ENCODE measurements around the gene SDC1. TPM values are rescaled to one million over a fixed set of nuclear protein-coding genes. Genes with fewer than 3 reads are reported as not detected.
A peak's percentile ranks its signal among the peaks of the same experiment; 100 is the strongest.

Gene SDC1
- polyA plus RNA-seq, 1 experiment: 42.0 TPM

DNA sequence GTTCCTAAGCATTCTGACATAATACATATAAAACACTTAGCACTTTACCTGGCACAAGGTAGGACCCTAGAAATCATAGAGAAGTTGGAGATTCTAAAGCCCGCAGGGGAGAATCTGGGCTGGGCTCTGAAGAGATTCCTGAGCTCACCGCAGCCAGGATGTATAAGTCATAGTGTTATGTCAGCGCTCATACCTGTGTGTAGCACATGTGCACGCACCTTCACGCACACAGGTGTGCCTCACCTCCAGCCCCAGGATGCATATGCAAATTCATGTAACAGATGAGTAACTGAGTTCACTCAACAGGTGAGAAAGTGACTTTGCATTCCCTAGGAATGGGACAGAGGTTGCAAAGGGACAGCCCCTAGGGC, 7.9 kb upstream of the SDC1 start:
- TF ChIP-seq, protein P1, sequence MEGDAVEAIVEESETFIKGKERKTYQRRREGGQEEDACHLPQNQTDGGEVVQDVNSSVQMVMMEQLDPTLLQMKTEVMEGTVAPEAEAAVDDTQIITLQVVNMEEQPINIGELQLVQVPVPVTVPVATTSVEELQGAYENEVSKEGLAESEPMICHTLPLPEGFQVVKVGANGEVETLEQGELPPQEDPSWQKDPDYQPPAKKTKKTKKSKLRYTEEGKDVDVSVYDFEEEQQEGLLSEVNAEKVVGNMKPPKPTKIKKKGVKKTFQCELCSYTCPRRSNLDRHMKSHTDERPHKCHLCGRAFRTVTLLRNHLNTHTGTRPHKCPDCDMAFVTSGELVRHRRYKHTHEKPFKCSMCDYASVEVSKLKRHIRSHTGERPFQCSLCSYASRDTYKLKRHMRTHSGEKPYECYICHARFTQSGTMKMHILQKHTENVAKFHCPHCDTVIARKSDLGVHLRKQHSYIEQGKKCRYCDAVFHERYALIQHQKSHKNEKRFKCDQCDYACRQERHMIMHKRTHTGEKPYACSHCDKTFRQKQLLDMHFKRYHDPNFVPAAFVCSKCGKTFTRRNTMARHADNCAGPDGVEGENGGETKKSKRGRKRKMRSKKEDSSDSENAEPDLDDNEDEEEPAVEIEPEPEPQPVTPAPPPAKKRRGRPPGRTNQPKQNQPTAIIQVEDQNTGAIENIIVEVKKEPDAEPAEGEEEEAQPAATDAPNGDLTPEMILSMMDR (IDR thresholded peaks at IDR 0.05; ENCODE audit: insufficient read depth, low read depth, low read length): no peak
- Histone ChIP-seq H3K27me3 (ENCODE audit: control insufficient read depth, insufficient read depth, low read length) (0 out of 2 replicates have a peak, but pooled peaks cover 2% of the 10 kb centered on the region), H3K36me3 (ENCODE audit: control insufficient read depth, insufficient read depth, low read length) (no peaks in the 10 kb centered on the region), H3K4me3 (ENCODE audit: low read depth, low read length) (no peak overlapping the region)
- no peak for DNase-seq (ENCODE audit: low read depth)
- CTCF ChIA-PET: interaction anchor here (0.6 to 1.8 kb wide), 3 partner anchors 10 to 236 kb away, joined by 3 to 7 read pairs (median 4); no protein-coding TSS in a partner anchor
- POLR2A ChIA-PET: no interaction called here

DNA sequence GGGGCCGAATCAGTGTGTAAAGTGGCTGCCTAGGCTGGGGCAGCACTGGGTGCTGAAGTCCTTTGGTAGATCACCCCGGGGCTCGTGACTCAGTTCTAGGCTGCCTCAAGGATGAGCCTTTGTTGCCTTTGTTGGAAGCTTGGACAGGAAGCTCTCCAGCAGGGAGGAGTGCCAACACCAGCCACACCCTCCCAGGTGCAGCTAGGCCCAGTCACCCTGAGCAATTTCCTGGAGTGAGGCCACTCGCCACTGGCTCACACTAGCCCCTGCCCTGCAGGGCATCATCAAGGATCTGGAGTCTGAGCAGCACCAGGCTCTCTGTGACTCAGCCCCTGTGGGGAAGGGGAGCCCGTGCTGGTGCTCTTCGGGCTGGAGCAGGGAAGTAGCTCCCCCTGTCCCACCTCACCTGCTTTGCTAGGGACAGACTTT, 6.7 kb upstream of the SDC1 start:
- no peak for DNase-seq (ENCODE audit: low read depth)
- Histone ChIP-seq H3K4me3 (ENCODE audit: low read depth, low read length) (no peak overlapping the region), H3K36me3 (ENCODE audit: control insufficient read depth, insufficient read depth, low read length) (no peaks in the 10 kb centered on the region), H3K27me3 (ENCODE audit: control insufficient read depth, insufficient read depth, low read length) (0 out of 2 replicates have a peak, but pooled peaks cover 2% of the 10 kb centered on the region)
- TF ChIP-seq, protein P1 (IDR thresholded peaks at IDR 0.05; ENCODE audit: insufficient read depth, low read depth, low read length): no peak
- CTCF ChIA-PET: interaction anchor here (0.6 to 1.8 kb wide), 4 partner anchors 11 to 135 kb away, joined by 3 to 7 read pairs (median 4); no protein-coding TSS in a partner anchor
- POLR2A ChIA-PET: no interaction called here

DNA sequence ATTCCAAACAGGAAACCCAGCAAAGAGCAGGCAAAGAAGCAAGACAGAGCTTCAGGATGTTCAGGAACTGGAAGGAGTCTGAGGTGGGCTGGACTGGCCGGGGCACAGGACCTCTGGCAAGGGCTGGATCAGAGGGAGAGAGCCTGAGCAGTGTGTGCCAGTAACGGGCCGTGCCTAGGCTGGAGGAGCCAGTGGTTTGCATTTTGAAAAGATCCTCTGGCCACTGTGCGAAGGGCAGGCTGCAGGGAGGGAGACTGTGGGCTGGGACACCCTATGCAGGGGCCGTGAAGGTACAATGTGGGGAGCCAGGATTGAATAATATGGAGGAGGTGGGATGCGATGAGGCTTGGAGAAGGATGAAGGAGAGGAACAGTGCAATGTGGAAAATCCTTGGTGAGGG, 6.2 kb upstream of the SDC1 start:
- H3K36me3 ChIP-seq (ENCODE audit: control insufficient read depth, insufficient read depth, low read length): no peaks in the 10 kb centered on the region
- TF ChIP-seq, protein P1 (IDR thresholded peaks at IDR 0.05; ENCODE audit: insufficient read depth, low read depth, low read length): no peak
- POLR2A ChIA-PET: no interaction called here
- CTCF ChIA-PET: interaction anchor here (0.6 to 1.7 kb wide), 3 partner anchors 96 to 135 kb away, joined by 3 to 4 read pairs (median 4); no protein-coding TSS in a partner anchor
- 0 out of 2 replicates have a peak, but pooled peaks cover 2% of the 10 kb centered on the region for H3K27me3 ChIP-seq (ENCODE audit: control insufficient read depth, insufficient read depth, low read length)
- no peak for DNase-seq (ENCODE audit: low read depth)
- H3K4me3 ChIP-seq (ENCODE audit: low read depth, low read length): no peak overlapping the region

DNA sequence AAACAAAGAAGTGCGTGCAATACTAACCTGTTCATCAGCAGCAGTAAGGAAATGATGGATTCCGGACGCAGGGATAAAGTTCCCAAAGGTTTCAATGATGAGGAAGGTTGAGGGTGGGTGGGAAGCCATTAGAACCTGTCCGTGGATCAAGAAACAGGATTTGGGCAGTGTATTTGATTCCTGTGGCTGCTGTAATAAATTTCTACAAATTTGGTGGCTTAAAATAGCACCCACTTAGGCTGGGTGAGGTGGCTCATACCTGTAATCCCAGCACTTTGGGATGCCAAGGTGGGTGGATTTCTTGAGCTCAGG, 5.1 kb upstream of the SDC1 start:
- CTCF ChIA-PET: interaction anchor here (1.4 kb wide), 1 partner anchor 124 kb away, joined by 3 read pairs; no protein-coding TSS in a partner anchor
- no peak for DNase-seq (ENCODE audit: low read depth)
- Histone ChIP-seq H3K4me3 (ENCODE audit: low read depth, low read length) (no peak overlapping the region), H3K36me3 (ENCODE audit: control insufficient read depth, insufficient read depth, low read length) (no peaks in the 10 kb centered on the region), H3K27me3 (ENCODE audit: control insufficient read depth, insufficient read depth, low read length) (no peaks in the 10 kb centered on the region)
- POLR2A ChIA-PET: interaction anchor here (0.6 kb wide), 1 partner anchor 13 kb away, joined by 3 read pairs; no protein-coding TSS in a partner anchor
- TF ChIP-seq, protein P1 (IDR thresholded peaks at IDR 0.05; ENCODE audit: insufficient read depth, low read depth, low read length): no peak

DNA sequence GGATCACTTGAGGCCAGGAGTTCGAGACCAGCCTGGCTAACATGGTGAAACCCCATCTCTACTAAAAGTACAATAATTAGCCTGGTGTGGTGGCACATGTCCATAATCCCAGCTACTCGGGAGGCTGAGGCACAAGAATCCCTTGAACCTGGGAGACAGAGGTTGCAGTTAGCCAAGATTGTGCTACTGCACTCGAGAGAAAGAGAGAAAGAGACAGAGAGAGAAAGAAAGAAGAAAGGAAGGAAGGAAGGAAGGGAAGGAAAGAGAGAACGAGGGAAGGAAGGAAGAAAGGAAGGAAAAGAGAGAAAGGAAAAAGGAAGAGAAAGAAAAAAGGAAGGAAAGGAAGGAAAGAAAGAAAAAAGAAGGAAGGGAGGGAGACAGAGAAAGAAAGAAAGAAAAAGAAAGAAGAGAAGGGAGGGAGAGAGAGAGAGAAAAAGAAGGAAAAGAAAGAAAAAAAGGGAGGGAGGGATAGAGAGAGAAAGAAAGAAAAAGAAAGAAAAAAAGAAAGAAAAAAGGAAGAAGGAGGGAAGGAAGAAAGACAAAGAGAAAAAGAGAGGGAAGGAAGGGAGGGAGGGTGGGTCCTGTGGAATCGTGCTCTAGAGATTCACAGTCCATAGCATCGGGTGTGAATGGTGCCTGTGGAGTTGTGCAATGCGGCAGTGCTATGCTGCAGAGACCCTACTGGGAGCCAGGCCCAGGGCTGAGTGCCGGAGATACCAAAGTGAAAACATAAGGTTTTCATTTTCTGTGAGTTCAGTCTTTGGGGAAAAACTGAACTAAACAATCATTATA, 4.6 kb upstream of the SDC1 start:
- ChIA-PET CTCF (no interaction called here), POLR2A (no interaction called here)
- Histone ChIP-seq H3K36me3 (ENCODE audit: control insufficient read depth, insufficient read depth, low read length) (no peaks in the 10 kb centered on the region), H3K27me3 (ENCODE audit: control insufficient read depth, insufficient read depth, low read length) (no peaks in the 10 kb centered on the region), H3K4me3 (ENCODE audit: low read depth, low read length) (no peak overlapping the region)
- TF ChIP-seq, protein P1 (IDR thresholded peaks at IDR 0.05; ENCODE audit: insufficient read depth, low read depth, low read length): no peak
- DNase-seq (ENCODE audit: low read depth): peak; percentile 52
